GM18507 (cell line): ENCODE measurements around the gene ARID5A.

Experiments
- DNase-seq: peaks from one replicate; pipeline ENCODE4 v3.0.0; 2011; ENCODE audit warnings: low read depth; ENCODE audit not compliant: insufficient read length; ENCODE audit errors: extremely low spot score
- FAIRE-seq: peaks from 2 replicates; lab custom pipeline; 2011; peaks lifted over from hg19 to GRCh38; lab: Jason Lieb, UNC

ARID5A gene

GRCh38 chr2:96580771-96581170 lies 44.2 kb downstream of the ARID5A start:
- no peak for FAIRE-seq
- no peak for DNase-seq

- FAIRE-seq (no peak), DNase-seq (no peak)
Measured at GRCh38 chr2:96584017-96584416, 47.5 kb downstream of the ARID5A start.

- no peak for DNase-seq
- FAIRE-seq = no peak
Measured at GRCh38 chr2:96587843-96588242, 51.3 kb downstream of the ARID5A start.

- FAIRE-seq = no peak
- no peak for DNase-seq
Measured at GRCh38 chr2:96591054-96591453, 54.5 kb downstream of the ARID5A start.

- DNase-seq (no peak), FAIRE-seq (no peak)
Measured at GRCh38 chr2:96591494-96591893, 54.9 kb downstream of the ARID5A start.

- FAIRE-seq (no peak), DNase-seq (no peak)
Measured at GRCh38 chr2:96594282-96594681, 57.7 kb downstream of the ARID5A start.

GRCh38 chr2:96594691-96595152 lies 58.2 kb downstream of the ARID5A start:
- no peak for FAIRE-seq
- no peak for DNase-seq

- no peak for FAIRE-seq
- no peak for DNase-seq
Measured at GRCh38 chr2:96596596-96596995, 60.0 kb downstream of the ARID5A start.

- FAIRE-seq = no peak
- no peak for DNase-seq
Measured at GRCh38 chr2:96599941-96600340, 63.4 kb downstream of the ARID5A start.

- no peak for DNase-seq
- FAIRE-seq = no peak
Measured at GRCh38 chr2:96601382-96602292, 65.1 kb downstream of the ARID5A start.
